Small intestine (tissue), 7 donors: ENCODE data around the gene SPACA7. TPM values are rescaled to one million over a fixed set of nuclear protein-coding genes. Genes with fewer than 3 reads are reported as not detected.

Experiments used
- DNase-seq, 2 donors: peaks; one replicate each; pipeline versions ENCODE4 v3.0.0 to v3.0.0-alpha.2; 2013
- FAIRE-seq: peaks from 2 replicates; lab custom pipeline; 2012; peaks lifted over from hg19 to GRCh38; lab: Jason Lieb, UNC
- H3K27ac ChIP-seq, 3 donors: one replicate each; pipeline ENCODE4 v1.5.1; 2013; ENCODE audit warnings: low read length in 2 of 3, mild to moderate bottlenecking in 2 of 3, control low read depth in 1 of 3, inconsistent platforms in 1 of 3, low read depth in 1 of 3, moderate library complexity in 1 of 3
- H3K27me3 ChIP-seq, 3 donors: one replicate each; pipeline ENCODE4 v1.6.1; 2013; ENCODE audit warnings: low read length in 3 of 3, inconsistent platforms in 1 of 3; ENCODE audit not compliant: control insufficient read depth in 3 of 3, insufficient read depth in 3 of 3
- H3K36me3 ChIP-seq, 3 donors: one replicate each; pipeline ENCODE4 v1.6.1; 2013; ENCODE audit warnings: low read length in 3 of 3, inconsistent platforms in 1 of 3, low read depth in 1 of 3, mild to moderate bottlenecking in 1 of 3, moderate library complexity in 1 of 3; ENCODE audit not compliant: control insufficient read depth in 3 of 3, insufficient read depth in 2 of 3
- H3K4me1 ChIP-seq, 3 donors: one replicate each; pipeline ENCODE4 v1.6.1; 2013; ENCODE audit warnings: low read length in 2 of 3, inconsistent platforms in 1 of 3, low read depth in 1 of 3, mild to moderate bottlenecking in 1 of 3, moderate library complexity in 1 of 3; ENCODE audit not compliant: control insufficient read depth in 3 of 3, insufficient read depth in 2 of 3
- H3K4me3 ChIP-seq, 3 donors: one replicate each; pipeline ENCODE4 v1.5.1; 2013; ENCODE audit warnings: low read length in 3 of 3, control low read depth in 1 of 3, inconsistent platforms in 1 of 3, low read depth in 1 of 3, mild to moderate bottlenecking in 1 of 3, moderate library complexity in 1 of 3
- H3K9me3 ChIP-seq, 2 donors: one replicate each; pipeline ENCODE4 v1.6.1; 2013; ENCODE audit warnings: low read depth in 1 of 2, low read length in 1 of 2; ENCODE audit not compliant: control insufficient read depth in 2 of 2, insufficient read depth in 1 of 2
- WGBS, 3 donors: extraction: QIAGEN DNeasy Blood & Tissue Kit; methylation state at CpG; one replicate each; pipeline ENCODE4 v1.1.7; 2013; 5-methylcytosine and 5-hydroxymethylcytosine counted together
- polyA plus RNA-seq, 4 donors: library from polyadenylated mRNA; stranded (reverse) in 3 of 4; unstranded in 1 of 4; fragments of 200-250 nt in 3 of 4; fragments of 120-200 nt in 1 of 4; gene quantifications; one replicate each; pipeline versions ENCODE4 v1.2.1 to v1.2.3, GENCODE V29; 2013
- donor health status: healthy with polysubstance abuse.
- donor health status: control.
- donor health status: control.
- donor health status: Bipolar disorder and iron deficiency.
- donor health status: healthy.

SPACA7 gene
- polyA plus RNA-seq, 4 donors = not detected

DNA sequence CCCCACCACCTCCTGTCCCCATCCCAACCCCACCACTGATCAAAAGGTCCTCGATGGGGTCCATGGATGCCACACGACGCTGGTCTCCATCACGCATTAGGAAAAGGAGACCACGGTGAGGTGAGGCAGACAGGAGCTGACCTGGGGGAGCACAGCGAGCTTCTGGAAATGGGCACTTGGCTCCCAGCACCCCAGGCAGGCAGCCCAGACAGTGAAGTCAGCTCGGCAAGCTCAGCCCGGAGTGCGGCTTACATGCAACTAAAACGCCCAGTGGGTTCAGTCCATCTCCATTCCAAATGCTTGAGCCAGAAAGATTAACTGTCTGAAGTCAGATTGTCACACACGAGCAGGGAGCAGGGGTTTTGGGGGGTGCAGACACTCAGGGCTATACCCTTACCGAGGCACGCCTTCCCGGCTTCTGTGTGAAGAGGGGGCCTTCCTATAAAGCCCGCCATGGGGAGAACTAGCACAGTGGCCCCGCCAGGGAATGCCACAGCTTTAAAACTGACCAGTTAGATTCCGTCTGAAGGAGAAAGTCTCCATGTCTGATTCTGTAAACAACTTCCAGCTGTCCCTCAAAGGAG lies 79.4 kb downstream of the SPACA7 start:
- H3K4me1 ChIP-seq = no peaks in the 10 kb centered on the region
- 80% methylated on average over 17 of the region's 17 CpGs for WGBS, 3 donors
- H3K27me3 ChIP-seq = no peaks in the 10 kb centered on the region
- H3K9me3 ChIP-seq = no peaks in the 10 kb centered on the region
- H3K4me3 ChIP-seq = no peak overlapping the region
- no peaks in the 10 kb centered on the region for H3K36me3 ChIP-seq
- no peak for DNase-seq
- FAIRE-seq = no peak
- no peak overlapping the region for H3K27ac ChIP-seq

DNA sequence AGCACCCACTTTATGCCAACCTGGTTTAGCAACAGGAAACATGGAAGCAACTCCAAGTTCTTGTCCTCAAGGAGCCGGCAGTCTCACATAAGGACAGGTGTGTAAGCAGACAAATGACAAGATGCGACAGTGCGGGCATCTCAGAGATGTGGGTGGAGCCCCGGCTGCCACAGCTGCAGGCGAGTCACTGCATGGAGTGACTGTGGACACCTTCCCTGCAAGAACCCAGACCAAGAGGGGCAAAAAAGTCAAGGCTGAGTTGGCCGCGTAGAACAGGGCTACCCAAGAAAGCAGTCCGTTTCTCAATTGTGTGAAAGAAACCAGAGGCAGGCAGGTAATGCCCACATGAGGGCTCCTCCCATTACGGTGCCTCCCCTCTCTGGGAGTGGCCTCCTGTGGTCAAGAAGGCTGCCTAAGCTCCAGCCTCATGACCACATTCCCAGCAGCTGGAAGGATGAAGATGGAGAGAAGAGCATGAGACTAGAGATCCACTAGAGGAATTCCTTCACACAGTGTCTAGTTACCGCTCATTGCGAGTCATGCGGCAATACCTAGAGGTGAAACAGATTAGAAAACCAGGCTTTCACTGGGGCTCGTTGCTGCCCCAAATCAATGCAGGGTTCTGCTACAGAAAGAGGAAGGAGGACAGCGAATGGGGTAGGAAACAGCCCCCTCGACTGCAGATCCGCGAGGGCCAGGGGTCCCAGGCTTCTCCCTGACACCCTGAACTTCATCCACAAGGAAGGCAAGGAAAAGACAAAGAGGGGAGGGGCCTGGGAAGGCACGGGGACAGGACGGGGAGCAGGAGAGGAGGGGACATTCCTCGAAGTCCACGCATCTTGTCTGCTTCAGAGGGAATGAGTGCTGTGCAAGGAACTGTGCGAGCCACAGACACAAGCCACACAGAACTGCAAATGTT lies 80.2 kb downstream of the SPACA7 start:
- Histone ChIP-seq H3K4me1 (no peaks in the 10 kb centered on the region), H3K4me3 (no peak overlapping the region), H3K27me3 (no peaks in the 10 kb centered on the region), H3K36me3 (no peaks in the 10 kb centered on the region), H3K9me3 (peaks cover 0 to 4% of the 10 kb centered on the region in 2 donors), H3K27ac (no peak overlapping the region)
- FAIRE-seq = no peak
- no peak for DNase-seq
- WGBS, 3 donors = 78 to 85% (median 80%) methylated on average over 22 of the region's 22 CpGs

DNA sequence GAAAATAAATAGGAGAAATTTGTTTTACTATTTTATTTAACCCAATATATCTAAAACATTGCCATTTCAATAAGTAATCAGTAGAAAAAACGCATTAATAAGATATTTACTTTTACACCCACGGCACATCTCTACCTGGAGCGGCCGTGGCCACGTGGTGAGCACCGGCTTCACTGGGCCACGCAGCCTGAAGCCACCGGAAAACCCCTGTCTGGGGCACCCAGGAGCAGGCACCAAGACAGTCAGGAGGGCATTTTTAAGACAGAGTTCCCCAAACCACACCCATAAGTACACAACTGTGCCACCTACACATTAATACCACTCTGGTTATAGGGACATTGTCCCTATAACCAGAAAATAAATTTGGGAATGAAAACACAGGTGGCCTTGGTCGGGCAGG lies 80.9 kb downstream of the SPACA7 start:
- Histone ChIP-seq H3K27ac (no peak overlapping the region), H3K9me3 (peaks cover 0 to 4% of the 10 kb centered on the region in 2 donors), H3K4me1 (no peaks in the 10 kb centered on the region), H3K27me3 (no peaks in the 10 kb centered on the region), H3K4me3 (no peak overlapping the region), H3K36me3 (no peaks in the 10 kb centered on the region)
- FAIRE-seq (no peak), DNase-seq (no peak)
- WGBS, 3 donors = 88 to 92% (median 89%) methylated on average over 9 of the region's 9 CpGs

GRCh38 chr13:112457485-112457884 lies 81.3 kb downstream of the SPACA7 start:
- no peaks in the 10 kb centered on the region for H3K4me1 ChIP-seq
- WGBS, 3 donors = 71 to 79% (median 76%) methylated on average over 13 of the region's 13 CpGs
- peaks cover 0 to 4% of the 10 kb centered on the region in 2 donors for H3K9me3 ChIP-seq
- no peak for DNase-seq
- no peaks in the 10 kb centered on the region for H3K27me3 ChIP-seq
- H3K27ac ChIP-seq = no peak overlapping the region
- no peak for FAIRE-seq
- no peaks in the 10 kb centered on the region for H3K36me3 ChIP-seq
- H3K4me3 ChIP-seq = no peak overlapping the region

DNA sequence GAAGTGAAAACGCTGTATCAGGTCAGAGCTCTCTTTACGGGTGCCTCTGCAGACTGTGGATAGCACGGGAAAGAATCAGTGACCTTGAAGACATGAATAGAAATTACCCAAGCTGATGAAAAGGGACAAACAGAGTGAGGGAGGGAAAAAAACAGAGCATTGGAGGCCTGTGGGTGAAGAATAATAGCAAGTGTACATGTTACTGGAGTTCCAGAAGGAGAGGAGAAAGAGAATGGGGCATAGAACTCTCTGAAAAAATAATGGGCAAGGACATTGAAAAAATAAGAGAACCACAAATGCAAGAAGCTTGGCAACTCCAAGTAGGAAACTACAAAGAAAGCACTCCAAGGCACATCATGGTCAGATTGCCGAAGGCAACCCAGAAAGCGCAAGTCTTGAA lies 86.3 kb downstream of the SPACA7 start:
- Histone ChIP-seq H3K4me3 (no peak overlapping the region), H3K27ac (no peak overlapping the region), H3K9me3 (peaks cover 0 to 4% of the 10 kb centered on the region in 2 donors), H3K27me3 (no peaks in the 10 kb centered on the region), H3K4me1 (no peaks in the 10 kb centered on the region), H3K36me3 (no peaks in the 10 kb centered on the region)
- no peak for FAIRE-seq
- DNase-seq = no peak
- 88 to 93% (median 93%) methylated on average over 5 of the region's 5 CpGs for WGBS, 3 donors

DNA sequence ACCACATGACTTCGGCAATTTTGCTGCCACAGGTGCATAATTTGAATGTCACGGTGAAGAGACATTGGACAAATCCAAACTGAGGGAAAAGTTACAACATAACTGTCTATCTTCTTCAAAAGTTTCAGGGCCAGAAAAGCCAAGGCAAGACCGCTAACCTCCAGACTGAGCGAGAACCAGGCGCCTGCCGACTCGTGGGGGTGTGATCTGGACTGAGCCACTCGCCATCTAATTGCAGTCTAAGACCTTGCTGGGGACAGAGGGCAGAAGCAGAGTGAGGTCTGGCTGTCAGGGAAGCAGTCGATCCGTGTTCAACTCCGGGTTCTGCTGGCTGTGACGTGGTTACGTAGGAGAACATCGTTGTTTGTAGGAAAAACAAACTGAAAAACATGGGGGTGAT lies 88.6 kb downstream of the SPACA7 start:
- Histone ChIP-seq H3K4me3 (no peak overlapping the region), H3K9me3 (peaks cover 0 to 4% of the 10 kb centered on the region in 2 donors), H3K4me1 (no peaks in the 10 kb centered on the region), H3K27me3 (no peaks in the 10 kb centered on the region), H3K27ac (no peak overlapping the region), H3K36me3 (no peaks in the 10 kb centered on the region)
- DNase-seq (no peak), FAIRE-seq (no peak)
- WGBS, 3 donors = 93 to 95% (median 93%) methylated on average over 14 of the region's 14 CpGs

GRCh38 chr13:112465251-112466131 lies 89.3 kb downstream of the SPACA7 start:
- Histone ChIP-seq H3K4me1 (no peaks in the 10 kb centered on the region), H3K36me3 (no peaks in the 10 kb centered on the region), H3K27me3 (no peaks in the 10 kb centered on the region), H3K4me3 (no peak overlapping the region), H3K9me3 (peaks cover 0 to 4% of the 10 kb centered on the region in 2 donors), H3K27ac (no peak overlapping the region)
- WGBS, 3 donors = 86 to 90% (median 87%) methylated on average over 35 of the region's 35 CpGs
- no peak for FAIRE-seq
- no peak for DNase-seq
